ENCODE data around the gene CPSF7.
"Not testable (repeated sequence)": the region's sequence is repeated elsewhere in the genome, so short reads cannot be mapped to it uniquely, and the experiment has no call there.

CPSF7 gene

GRCh38 chr11:61474013-61474643 lies 44.4 kb upstream of the CPSF7 start:
- CTCF ChIA-PET = interaction anchor here (1.5 to 13.6 kb wide), 10 partner anchors 8 to 259 kb away, joined by 4 to 220 read pairs (median 94); partner anchors contain the start of gene LRRC10B
- no peak overlapping the region for H3K4me3 ChIP-seq (ENCODE audit: low read depth, low read length)
- no peak for DNase-seq (ENCODE audit: low read depth, low spot score)
- POLR2A ChIA-PET = interaction anchor here (0.5 kb wide), 1 partner anchor 152 kb away, joined by 3 read pairs; no protein-coding TSS in a partner anchor
- no peak for TF ChIP-seq CTCF (IDR thresholded peaks at IDR 0.05; ENCODE audit: insufficient read depth, low read length, missing control alignments)

- no peak overlapping the region for H3K4me3 ChIP-seq (ENCODE audit: low read depth, low read length)
- POLR2A ChIA-PET = no interaction called here
- CTCF ChIA-PET = interaction anchor here (1.0 to 13.6 kb wide), 11 partner anchors 9 to 275 kb away, joined by 3 to 220 read pairs (median 23); partner anchors contain the start of gene LRRC10B
- TF ChIP-seq CTCF (IDR thresholded peaks at IDR 0.05; ENCODE audit: insufficient read depth, low read length, missing control alignments) = no peak
- DNase-seq (ENCODE audit: low read depth, low spot score) = no peak
Observed at GRCh38 chr11:61473370-61474012, 43.7 kb upstream of the CPSF7 start.

GRCh38 chr11:61472868-61473267 lies 43.1 kb upstream of the CPSF7 start:
- ChIA-PET POLR2A (no interaction called here), CTCF (interaction anchor here (0.6 to 13.6 kb wide), 13 partner anchors 9 to 275 kb away, joined by 3 to 220 read pairs (median 9); partner anchors contain the start of gene LRRC10B)
- no peak for DNase-seq (ENCODE audit: low read depth, low spot score)
- TF ChIP-seq CTCF (IDR thresholded peaks at IDR 0.05; ENCODE audit: insufficient read depth, low read length, missing control alignments) = no peak
- no peak overlapping the region for H3K4me3 ChIP-seq (ENCODE audit: low read depth, low read length)

- ChIA-PET CTCF (interaction anchor here (0.6 to 13.6 kb wide), 13 partner anchors 10 to 276 kb away, joined by 3 to 220 read pairs (median 9); partner anchors contain the start of gene LRRC10B), POLR2A (no interaction called here)
- no peak overlapping the region for H3K4me3 ChIP-seq (ENCODE audit: low read depth, low read length)
- no peak for TF ChIP-seq CTCF (IDR thresholded peaks at IDR 0.05; ENCODE audit: insufficient read depth, low read length, missing control alignments)
- no peak for DNase-seq (ENCODE audit: low read depth, low spot score)
Observed at GRCh38 chr11:61472282-61472681, 42.5 kb upstream of the CPSF7 start.

- ChIA-PET POLR2A (no interaction called here), CTCF (interaction anchor here (0.7 to 9.2 kb wide), 7 partner anchors 9 to 170 kb away, joined by 3 to 62 read pairs (median 7); no protein-coding TSS in a partner anchor)
- no peak for TF ChIP-seq CTCF (IDR thresholded peaks at IDR 0.05; ENCODE audit: insufficient read depth, low read length, missing control alignments)
- DNase-seq (ENCODE audit: low read depth, low spot score) = no peak
- no peak overlapping the region for H3K4me3 ChIP-seq (ENCODE audit: low read depth, low read length)
Observed at GRCh38 chr11:61468002-61468401, 38.2 kb upstream of the CPSF7 start.

- H3K4me3 ChIP-seq (ENCODE audit: low read depth, low read length); DNase-seq (ENCODE audit: low read depth, low spot score); POLR2A ChIA-PET: not testable (repeated sequence)
- CTCF ChIA-PET = interaction anchor here (0.6 to 9.2 kb wide), 6 partner anchors 9 to 170 kb away, joined by 3 to 62 read pairs (median 10); no protein-coding TSS in a partner anchor
Observed at GRCh38 chr11:61467602-61468001, 37.8 kb upstream of the CPSF7 start.
